NCI-H774 (cell line): ENCODE results near the gene POLK.
"Not testable (repeated sequence)": the region's sequence is repeated elsewhere in the genome, so short reads cannot be mapped to it uniquely, and the experiment has no call there.

Experiments
- DNase-seq: peaks from one replicate; lab custom pipeline; 2025; lab: John Stamatoyannopoulos, UW

The POLK gene

DNA sequence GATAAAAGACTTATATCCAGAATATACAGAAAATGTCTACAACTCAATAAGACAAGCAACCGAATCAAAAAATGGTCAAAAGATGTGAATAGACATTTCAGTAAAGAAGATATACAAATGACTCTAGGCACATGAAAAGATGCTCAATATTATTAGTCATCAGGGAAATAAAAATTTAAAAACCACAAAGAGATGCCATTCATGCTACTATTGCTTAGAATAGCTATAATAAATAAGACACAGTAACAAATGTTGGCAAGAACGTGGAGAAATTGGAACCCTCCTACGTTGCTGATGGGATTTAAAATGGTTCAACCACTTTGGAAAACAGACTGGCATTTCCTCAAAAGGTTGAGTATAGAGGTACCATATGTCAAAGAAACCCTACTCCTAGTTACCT is 39.8 kb downstream of the POLK start:
- no peak for DNase-seq

DNA sequence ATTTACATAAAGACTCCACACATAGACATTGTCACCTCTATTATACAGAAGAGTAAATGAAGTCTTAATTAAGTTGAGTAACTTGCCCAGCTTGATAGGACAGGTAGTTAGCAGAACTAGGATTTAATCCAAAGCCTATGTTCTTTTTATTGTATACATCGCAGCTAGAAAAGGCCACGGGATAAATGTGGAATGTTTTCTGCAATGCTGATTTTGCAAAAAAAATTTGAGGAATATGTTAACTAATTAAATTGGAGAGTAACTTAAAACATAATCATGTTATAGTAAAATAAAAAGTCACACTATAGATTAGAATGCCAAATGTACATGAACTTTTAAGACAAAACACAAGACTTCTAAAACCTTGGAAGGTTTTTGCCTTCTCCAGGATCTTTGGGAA is 41.1 kb downstream of the POLK start:
- no peak for DNase-seq

DNA sequence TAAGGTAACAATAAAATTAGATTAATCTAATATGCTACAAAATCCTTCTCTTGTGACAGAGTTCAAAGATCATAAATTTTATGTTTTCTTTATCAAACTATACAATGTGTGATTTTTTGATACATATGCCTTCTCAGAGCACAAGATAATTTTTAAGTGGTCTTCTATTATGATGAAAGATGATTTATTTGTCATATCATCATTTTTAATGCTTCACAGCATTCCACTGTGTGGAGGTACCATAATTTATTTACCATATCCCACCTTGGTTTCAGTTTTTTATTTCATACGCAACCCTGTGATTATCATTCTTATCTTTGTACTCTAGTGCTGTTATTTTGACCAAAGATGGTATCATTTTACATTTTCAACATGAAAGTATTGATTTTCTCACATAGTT is 41.7 kb downstream of the POLK start:
- no peak for DNase-seq

DNA sequence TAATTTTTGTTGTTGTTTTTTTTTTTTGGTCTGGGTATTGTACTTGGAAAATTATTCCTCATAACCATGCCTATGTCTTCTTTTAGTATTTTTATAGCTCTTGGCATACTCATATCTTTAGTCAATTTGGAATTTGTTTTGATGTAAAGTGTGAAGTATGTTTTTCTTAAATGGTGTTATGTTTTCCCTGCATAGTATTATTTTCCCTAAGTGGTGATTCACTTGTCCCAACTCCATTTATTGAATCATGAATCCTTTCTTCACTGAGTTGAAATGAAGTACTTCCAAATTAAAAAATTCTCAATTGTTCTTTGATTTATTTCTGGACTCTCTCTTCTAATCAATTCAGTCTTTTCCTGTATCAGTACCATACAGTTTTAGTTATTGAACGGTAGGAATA is 46.5 kb downstream of the POLK start:
- DNase-seq: no peak

DNA sequence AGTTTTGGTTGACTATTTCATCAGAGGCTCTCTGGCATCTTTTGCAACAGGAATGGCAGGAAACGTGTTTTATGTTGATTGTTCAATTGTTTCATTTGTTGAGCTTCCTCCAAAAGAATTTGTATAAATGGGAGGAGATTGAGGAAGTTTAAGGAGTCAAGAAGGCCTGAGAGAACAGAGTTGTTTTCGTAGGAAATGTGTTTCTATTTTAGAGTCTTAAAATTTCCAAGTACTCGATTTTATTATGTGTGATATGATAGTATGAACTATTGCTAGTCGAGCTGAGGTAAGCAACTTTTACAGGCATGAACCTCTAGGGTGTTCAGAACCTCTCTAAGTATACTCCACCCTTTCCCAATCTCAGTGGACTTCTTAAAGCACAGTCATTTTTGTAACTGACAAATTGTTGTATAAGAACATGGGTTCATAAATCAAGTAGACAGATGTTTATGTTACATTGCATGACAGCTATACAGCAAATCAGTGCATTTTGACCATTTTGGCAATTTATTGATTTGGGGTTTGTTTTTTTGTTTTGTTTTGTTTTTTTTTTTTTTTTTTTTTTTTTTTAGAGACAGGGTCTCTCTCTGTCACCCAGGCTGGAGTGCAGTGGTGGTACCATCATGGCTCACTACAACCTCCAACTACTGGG is 47.4 kb downstream of the POLK start:
- no peak for DNase-seq

DNA sequence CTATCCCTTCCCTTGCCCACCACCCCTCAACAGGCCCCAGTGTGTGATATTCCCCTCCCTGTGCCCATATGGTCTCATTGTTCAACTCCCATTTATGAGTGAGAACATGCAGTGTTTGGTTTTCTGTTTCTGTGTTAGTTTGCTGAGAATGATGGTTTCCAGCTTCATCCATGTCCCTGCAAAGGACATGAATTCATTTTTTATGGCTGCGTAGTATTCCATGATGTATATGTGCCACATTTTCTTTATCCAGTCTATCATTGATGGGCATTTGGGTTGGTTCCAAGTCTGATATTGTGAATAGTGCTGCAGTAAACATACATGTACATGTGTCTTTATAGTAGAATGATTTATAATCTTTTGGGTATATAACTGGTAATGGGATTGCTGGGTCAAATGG is 49.0 kb downstream of the POLK start:
- not testable (repeated sequence) for DNase-seq

DNA sequence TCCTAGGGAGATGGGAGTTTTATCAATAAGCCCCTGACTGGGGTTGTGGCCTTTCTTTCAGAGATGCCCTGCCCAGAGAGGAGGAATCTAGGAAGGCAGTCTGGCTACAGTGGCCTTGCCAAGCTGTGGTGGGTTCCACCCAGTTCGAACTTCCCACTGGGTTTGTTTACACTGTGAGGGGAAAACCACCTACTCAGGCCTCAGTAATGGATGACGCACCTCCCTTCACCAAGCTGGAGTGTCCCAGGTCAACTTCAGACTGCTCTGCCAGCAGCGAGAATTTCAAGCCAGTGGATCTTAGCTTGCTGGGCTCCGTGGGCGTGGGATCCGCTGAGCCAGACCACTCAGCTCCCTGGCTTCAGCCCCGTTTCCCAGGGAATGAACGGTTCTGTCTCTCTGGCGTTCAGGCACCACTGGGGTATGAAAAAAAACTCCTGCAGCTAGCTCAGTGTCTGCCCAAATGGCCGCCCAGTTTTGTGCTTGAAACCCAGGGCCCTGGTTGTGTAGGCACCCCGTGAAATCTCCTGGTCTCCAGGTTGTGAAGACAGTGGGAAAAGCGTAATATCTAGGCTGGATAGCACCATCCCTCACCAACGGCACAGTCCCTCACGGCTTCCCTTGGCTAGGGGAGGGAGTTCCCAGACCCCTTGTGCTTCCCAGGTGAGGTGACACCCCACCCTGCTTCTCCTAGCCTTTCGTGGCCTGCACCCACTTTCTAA is 54.5 kb downstream of the POLK start:
- not testable (repeated sequence) for DNase-seq

DNA sequence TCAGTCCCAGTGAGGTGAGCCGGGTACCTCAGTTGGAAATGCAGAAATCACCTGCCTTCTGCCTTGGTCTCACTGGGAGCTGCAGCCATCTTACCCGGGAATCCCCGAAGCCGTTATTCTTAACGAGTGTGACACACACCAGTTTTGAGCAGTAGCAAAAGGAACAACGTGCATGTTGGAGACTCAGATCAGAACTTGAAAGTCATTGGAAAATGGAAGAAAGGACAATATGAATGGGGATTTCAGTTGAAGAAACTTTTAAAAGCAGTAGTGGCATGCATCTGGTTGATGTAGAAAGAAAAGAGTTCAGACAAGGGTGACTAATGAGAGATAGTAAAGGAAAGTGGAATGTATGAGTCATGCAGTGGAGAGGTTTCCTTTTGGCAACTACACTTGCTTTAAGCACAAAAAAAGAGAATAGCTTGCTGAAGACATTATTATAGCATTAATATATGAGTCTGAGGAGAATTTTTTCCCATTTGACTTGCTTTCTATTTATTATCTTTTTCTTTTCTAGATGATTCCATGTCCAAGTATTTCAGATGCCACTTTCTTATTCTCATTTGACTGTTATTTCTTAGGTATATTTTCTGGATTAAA is 55.1 kb downstream of the POLK start:
- no peak for DNase-seq

DNA sequence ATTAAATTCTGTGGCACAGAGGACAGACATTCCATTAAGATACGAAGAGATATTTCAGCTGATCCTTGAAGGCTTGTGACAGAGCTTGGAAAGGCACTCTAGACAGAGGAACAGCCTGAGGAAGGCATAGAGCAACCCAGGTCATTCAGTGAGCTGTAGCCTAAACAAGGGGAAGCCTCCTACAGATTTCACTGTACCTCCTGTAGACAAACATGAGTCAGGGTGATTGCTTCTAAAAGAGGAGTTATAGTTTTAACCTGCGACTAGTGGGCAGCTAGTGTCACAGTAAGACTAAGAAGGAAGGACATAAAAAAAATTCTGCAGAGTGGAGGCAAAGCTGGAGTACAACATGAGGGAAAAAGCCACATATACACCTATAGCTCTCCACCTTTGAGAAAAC is 56.0 kb downstream of the POLK start:
- no peak for DNase-seq

DNA sequence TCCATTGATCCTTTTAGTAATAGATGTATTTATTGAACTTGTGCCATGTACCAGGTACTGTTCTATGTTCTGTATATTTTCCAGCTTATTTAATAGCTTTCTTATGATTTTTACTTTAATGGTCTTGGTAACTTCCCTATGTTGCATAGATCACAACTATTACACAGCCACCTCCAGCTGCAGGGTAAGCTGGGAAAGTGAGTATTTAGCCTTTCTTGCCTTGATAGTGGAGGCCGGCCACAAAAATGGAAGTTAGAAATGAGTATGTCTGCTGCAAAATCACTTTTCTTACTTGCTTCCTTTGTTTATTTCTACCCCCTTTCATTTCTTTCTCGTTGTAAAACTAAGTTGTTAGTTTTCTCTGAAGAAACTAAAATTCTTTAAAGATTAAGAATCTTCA is 56.5 kb downstream of the POLK start:
- no peak for DNase-seq

DNA sequence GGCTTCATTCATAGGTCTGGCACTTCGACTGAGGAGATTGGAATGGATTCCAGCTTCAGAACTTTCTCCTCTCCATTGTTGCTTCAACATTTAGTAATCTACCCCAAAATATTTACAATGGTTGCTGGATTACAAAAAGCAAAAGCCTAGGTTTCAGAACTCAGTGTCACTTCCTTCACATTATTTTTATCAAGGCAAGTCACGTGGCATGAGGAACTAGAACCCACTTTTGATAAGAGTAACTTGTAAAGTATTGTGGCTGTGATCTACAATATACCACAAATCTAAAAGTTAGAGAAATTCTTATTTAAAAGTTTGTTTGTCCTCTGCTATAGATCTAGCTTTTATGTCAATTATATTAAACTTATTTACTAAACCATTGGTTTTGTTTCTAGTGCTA is 59.9 kb downstream of the POLK start:
- DNase-seq: no peak

DNA sequence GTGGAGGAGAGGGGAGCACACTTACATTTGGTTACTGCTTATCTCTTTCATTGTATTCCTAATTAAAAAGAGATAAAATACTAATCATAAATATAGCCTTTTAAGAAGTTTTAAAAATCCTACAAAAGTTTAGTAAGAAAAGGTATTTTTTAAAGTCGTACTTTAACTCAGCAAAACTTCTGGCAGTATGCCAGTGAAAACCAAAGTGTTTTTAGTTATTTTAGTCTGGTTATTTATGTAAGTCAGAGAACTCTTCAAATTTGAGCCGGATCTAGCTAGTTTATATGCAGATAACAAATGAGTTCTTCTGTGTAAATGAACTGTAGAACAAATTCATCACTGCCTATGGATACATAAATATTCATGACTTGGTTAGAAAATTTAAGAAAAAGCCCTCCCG is 63.1 kb downstream of the POLK start:
- no peak for DNase-seq

DNA sequence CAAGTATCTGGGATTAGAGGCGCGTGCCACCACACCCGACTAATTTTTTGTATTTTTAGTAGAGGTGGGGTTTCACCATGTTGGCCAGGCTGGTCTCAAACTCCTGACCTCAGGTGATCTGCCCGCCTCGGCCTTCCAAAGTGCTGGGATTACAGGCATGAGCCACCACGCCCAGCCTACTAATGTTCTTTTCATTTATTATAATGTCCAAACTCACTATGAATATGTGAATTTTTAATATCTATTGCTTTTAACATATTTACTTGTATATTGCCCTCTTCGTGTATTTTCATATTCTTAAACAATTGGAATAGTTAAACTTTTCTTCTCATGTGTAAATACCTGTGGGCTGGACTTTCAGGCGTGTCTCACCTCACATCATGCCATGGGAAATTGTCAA is 66.6 kb downstream of the POLK start:
- DNase-seq: not testable (repeated sequence)

DNA sequence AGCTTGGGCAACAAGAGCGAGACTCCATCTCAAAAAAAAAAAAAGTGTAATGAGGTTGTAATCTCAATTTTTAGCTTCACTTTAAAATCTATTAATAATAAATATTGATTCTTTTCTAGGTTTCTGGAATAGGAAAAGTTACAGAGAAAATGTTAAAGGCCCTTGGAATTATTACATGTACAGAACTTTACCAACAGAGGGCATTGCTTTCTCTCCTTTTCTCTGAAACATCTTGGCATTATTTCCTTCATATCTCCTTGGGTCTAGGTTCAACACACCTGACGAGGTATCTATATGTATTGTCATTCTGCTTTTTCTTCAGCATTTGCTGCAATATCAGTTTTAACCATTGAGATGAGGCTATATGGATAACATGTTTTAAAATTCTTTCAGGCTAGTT is 73.0 kb downstream of the POLK start:
- no peak for DNase-seq

DNA sequence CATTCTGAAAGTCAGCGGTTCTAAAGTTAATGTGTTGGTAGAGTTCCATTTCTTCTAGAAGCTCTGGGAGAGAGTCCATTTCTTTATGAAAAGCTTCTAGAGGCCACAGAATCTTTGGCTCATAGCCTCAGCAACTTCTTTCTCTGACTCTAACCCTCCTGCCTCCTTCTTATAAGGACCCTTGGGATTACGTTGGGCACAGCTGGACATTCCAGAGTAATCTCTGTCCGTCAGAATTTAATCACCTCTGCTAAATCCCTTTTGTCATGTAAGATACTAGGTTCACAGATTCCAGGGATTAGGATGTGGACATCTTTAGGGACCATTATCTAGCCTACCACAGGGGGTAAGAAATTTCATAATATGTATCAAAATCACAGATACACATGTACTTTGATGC is 77.0 kb downstream of the POLK start:
- DNase-seq: no peak

DNA sequence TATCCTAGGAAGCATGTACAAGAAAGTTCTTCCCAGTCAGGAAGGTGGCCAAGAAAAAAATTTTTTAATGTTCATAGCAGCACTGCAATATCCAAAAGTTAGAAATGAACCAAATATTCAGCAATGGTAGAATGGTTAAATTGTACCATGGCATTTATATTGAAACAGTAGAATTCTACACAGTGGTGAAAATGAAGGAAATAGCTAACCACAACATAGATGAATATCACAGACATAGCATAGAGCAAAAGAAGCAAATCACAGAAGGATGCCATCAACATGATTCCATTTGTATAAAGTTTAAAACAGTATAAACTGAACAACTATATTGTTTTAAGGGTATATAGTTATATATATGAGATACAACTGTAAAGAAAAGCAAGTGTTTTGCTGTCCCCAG is 88.8 kb downstream of the POLK start:
- DNase-seq: no peak

DNA sequence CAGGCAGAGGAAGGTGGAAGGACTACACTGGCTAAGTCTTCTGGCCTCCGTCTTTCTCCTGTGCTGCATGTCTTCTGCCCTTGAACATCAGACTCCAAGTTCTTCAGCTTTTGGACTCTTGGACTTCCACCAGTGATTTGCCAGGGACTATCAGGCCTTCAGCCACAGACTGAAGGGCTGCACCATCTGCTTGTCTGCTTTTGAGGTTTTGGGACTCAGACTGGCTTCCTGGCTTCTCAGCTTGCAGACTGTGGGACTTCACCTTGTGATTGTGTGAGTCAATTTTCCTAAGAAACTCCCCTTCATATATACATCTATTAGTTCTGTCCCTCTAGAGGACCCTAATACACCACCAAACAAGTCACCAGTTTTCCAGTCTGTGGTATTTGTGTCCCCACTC is 89.9 kb downstream of the POLK start:
- no peak for DNase-seq

DNA sequence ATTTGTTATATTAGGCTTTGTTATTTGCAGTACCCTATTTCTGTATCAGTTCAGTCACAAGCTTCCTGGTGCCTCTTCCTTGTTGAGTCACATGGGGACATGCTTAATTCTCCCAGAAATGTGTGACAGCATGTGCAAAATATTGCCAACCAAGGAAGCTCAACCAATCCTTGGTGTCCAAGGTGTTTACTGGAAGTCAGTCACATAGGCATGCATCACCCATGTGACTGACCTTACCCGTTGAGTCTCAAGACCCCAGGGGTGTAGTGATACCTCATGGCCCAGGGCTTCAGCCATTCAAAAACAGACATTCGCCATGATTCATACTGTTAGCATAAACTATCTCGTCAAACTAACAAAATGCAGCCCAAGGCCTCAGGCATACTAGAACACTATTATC is 90.3 kb downstream of the POLK start:
- DNase-seq: no peak

DNA sequence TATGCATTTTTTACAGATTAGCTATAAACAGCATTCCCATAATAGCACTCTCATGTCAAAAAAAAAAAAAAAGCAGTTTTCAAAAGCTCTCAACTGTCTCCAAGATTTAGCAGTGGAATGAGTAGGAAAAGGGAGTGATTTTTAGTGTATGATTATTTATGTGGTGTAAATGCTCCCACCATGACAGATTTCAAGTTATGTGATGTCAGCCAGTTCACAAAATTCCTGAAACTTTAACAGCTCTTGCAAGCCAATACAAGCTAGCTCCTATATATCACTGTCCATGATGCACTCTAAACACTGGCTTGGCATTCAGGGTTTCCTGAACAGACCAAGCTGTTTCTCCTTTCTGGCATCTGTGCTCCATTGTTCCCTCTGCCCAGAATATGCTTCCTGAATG is 91.7 kb downstream of the POLK start:
- DNase-seq: no peak

DNA sequence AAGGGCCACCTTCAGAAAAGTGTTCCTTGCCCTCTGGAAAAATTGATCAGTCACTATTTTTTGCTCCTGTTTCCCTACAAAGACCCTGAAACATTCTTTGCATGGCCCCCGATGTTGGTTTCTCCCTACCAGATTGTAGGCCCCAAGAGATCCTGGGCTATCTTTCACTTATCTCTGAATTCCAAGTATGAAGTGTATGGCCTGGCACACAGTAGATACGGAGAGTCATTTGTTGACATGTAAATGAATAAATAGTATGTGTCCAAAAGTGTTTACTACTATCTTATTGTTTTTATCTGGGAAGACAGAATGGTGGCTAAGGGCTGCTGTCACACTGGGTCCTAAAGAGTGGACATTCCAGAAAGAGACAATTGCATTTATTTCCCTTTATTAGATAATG is 92.1 kb downstream of the POLK start:
- no peak for DNase-seq

DNA sequence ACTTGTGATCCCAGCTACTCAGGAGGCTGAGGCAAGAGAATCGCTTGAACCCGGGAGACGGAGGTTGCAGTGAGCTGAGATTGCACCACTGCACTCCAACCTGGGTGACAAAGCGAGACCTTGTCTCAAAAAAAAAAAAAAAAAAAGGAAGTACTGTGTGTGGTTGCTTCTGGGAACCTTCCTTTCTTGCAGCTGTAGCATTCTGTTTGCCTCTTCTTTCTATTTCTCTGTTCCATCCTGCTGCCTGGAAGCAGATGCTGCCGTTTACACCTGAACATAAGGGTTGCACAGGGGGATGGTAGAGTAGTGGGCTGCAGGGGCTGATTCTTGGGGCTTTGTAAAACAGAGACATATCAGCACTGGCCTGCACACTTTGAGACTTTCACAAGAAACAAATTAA is 95.7 kb downstream of the POLK start:
- DNase-seq: not testable (repeated sequence)

DNA sequence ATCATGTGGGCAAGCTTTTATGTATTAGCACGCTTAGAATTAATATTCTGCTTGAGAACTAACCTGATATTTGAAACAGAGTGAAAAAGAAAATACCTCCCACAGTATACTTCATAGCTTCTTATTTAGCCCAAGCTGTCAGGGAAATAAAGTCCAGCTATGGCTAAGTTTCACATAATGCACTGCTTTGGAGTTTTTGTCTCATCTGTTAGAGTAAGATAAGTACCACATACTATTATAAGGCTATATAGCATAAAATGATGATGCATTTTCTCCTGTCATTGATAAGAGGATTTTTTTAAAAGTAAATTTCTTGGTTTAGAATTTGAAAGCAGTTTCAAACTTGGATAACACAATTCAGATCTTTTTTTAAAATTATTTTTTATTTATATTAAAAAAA is 97.2 kb downstream of the POLK start:
- no peak for DNase-seq

DNA sequence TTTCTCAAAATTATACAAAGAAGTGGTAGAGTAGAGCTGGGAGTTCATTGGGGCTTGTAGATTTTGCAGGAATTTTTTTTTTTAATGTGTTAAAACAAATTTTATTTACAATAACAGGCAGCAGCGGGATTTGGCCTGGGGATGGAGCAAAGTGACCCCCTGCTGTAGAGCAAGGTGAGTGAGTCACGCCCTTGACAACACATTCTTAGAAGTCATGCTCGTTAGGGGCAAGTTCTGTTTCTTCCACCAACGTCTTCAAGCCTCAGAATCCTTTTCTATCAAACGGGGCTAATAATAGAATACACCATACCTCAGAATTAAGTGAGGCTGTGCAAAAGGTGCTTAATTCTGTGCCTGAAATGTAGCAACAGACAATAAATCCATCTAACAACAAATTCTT is 98.5 kb downstream of the POLK start:
- DNase-seq: no peak

DNA sequence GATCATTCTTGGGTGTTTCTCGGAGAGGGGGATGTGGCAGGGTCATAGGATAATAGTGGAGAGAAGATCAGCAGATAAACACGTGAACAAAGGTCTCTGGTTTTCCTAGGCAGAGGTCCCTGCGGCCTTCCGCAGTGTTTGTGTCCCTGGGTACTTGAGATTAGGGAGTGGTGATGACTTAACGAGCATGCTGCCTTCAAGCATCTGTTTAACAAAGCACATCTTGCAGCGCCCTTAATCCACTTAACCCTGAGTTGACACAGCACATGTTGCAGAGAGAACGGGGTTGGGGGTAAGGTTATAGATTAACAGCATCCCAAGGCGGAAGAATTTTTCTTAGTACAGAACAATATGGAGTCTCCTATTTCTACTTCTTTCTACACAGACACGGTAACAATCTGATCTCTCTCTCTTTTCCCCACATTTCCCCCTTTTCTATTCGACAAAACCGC is 99.2 kb downstream of the POLK start:
- DNase-seq: not testable (repeated sequence)
